Heart right ventricle (tissue), 16 donors: Measurements from ENCODE around the gene STRA8. TPM values are rescaled to one million over a fixed set of nuclear protein-coding genes. Genes with fewer than 3 reads are reported as not detected.

Experiments used
- ATAC-seq, 8 donors: fragments of 200-7000 bp; cut with Tn5 transposase; one replicate each; pipeline ENCODE4 v1.9.1; 2020; ENCODE audit warnings: mild to moderate bottlenecking in 8 of 8, moderate library complexity in 8 of 8, moderate number of reproducible peaks in 1 of 8
- DNase-seq, 2 donors: peaks; one replicate each; pipeline ENCODE4 v3.0.0-alpha.2; 2020
- H3K27ac ChIP-seq, 10 donors: fragments of 200-600 bp; sonication (generic) in 2 of 10; one replicate each; pipeline versions ENCODE4 v1.5.0 to v1.8.0; 2020 to 2022; ENCODE audit warnings: mild to moderate bottlenecking in 3 of 10
- H3K27me3 ChIP-seq, 7 donors: fragments of 200-600 bp; one replicate each; pipeline ENCODE4 v1.8.0; 2021 to 2022; ENCODE audit warnings: mild to moderate bottlenecking in 2 of 7
- H3K36me3 ChIP-seq, 9 donors: fragments of 200-600 bp; sonication (generic) in 1 of 9; one replicate each; pipeline versions ENCODE4 v1.5.0 to v1.8.0; 2020 to 2022; ENCODE audit warnings: mild to moderate bottlenecking in 2 of 9
- H3K4me1 ChIP-seq, 9 donors: fragments of 200-600 bp; sonication (generic) in 1 of 9; one replicate each; pipeline versions ENCODE4 v1.5.0 to v1.8.0; 2020 to 2022; ENCODE audit warnings: mild to moderate bottlenecking in 4 of 9
- H3K4me3 ChIP-seq, 10 donors: fragments of 200-600 bp; sonication (generic) in 2 of 10; one replicate each; pipeline versions ENCODE4 v1.5.0 to v1.8.0; 2020 to 2022; ENCODE audit warnings: mild to moderate bottlenecking in 7 of 10, moderate library complexity in 2 of 10
- H3K9me3 ChIP-seq, 11 donors: fragments of 200-600 bp in 10 of 11; sonication (generic) in 2 of 11; one replicate each; pipeline versions ENCODE4 v1.5.0 to v1.8.0; 2013 to 2022; ENCODE audit warnings: mild to moderate bottlenecking in 2 of 11, control low read depth in 1 of 11, moderate library complexity in 1 of 11
- CTCF ChIP-seq, 9 donors: fragments of 200-600 bp; sonication (generic) in 2 of 9; IDR thresholded peaks; one replicate each; pipeline versions ENCODE4 v1.5.0 to v1.8.0; 2021 to 2022; ENCODE audit warnings: antibody characterized with exemption in 9 of 9, mild to moderate bottlenecking in 5 of 9, moderate library complexity in 1 of 9
- WGBS, 2 donors: extraction: QIAGEN DNeasy Blood & Tissue Kit; methylation state at CpG; one replicate each; pipeline ENCODE4 v1.1.7; 2013; ENCODE audit warnings: inconsistent platforms in 1 of 2; 5-methylcytosine and 5-hydroxymethylcytosine counted together
- intact Hi-C, 10 donors: fragments of 100-400 bp; cut with DNase I; formaldehyde crosslinking; loops; one replicate each; pipeline versions ENCODE4 v1.11.1 to v1.14.2; 2022
- polyA plus RNA-seq, 2 donors: library from polyadenylated mRNA; stranded (reverse); fragments of 200-250 nt; gene quantifications; one replicate each; pipeline ENCODE4 v1.2.3, GENCODE V29; 2013
- total RNA-seq, 10 donors: library from RNA; stranded (reverse); fragmentation: NEBNext Ultra II Directional in 3 of 10; extraction: Animal tissue kit (Norgen Biotek cat#: 25700) in 3 of 10; gene quantifications; one replicate each; pipeline versions ENCODE4 v1.2.1 to v1.2.4, GENCODE V29; 2021 to 2023
- donor health status: Arrhythmogenic right ventricular cardiomyopathy.
- donor health status: ischemic (EF 13 %, LVEDD 7.1; RV severe dilation, severe dysfunction).
- donor health status: healthy with polysubstance abuse.
- donor health status: DM: no; HTN: yes; CAD: no.
- donor health status: DM: no; HTN: no; CAD: no.
- donor health status: ischemic (EF 25% LVEDD 6.9; RV normal size, moderate dysfunction).
- donor health status: ischemic (EF 25% LVEDD 5.7; RV mildly dilated, moderate dysfunction).
- donor health status: healthy.
- donor health status: DM: yes; HTN: yes; CAD: no.
- donor health status: Ischemic cardiomyopathy.
- donor health status: ischemic (EF 35%, LVEDD 5.7; RV mildly dilated, moderate dysfunction).
- donor health status: nonischemic (EF 11% LVEDD 7.7; RV severe dilation, severe dysfunction).
- donor health status: DM: yes; HTN: yes; CAD: no.
- donor health status: PGD.
- donor health status: ischemic (EF 29% LVEDD 5.4; RV normal size, mild dysfunction).
- donor health status: nonischemic (EF 23%, LVEDD 6.1; RV moderate dilation, normal function).

STRA8 gene
- total and polyA plus RNA-seq, 12 donors: not detected

DNA sequence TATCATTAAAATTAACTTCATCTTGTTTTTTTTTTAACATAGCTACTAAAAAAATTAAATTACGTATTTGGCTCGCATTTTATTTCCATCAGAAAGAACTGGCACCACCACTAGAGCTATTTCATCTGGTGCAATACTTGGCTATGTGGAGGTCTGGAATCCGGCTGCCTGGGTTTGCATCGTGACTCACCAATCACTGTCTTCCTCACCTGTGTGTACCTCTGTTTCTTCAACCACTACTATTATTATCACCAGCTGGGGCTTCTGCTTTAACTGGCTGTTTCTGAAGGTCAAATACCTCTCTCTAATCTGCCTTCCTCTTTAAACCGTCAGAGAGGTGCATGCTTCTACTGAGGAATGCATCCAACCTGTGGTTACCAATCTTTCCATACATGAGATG is 28.8 kb upstream of the STRA8 start:
- H3K27ac ChIP-seq: no peak overlapping the region
- peaks cover 0 to 85% (median 19%) of the 10 kb centered on the region in 9 donors for H3K36me3 ChIP-seq
- DNase-seq: no peak
- no peaks in the 10 kb centered on the region for H3K9me3 ChIP-seq
- no peak overlapping the region for H3K4me3 ChIP-seq
- intact Hi-C loops: no loop called here
- H3K4me1 ChIP-seq: peaks cover 0 to 29% (median 10%) of the 10 kb centered on the region in 9 donors
- no peaks in the 10 kb centered on the region for H3K27me3 ChIP-seq
- no peak for ATAC-seq
- TF ChIP-seq CTCF (IDR thresholded peaks at IDR 0.05): no peak
- WGBS, 2 donors: 91% methylated on average over 5 of the region's 5 CpGs

GRCh38 chr7:135205850-135206249 is 27.8 kb upstream of the STRA8 start:
- ATAC-seq (no peak), DNase-seq (no peak)
- H3K9me3 ChIP-seq: no peaks in the 10 kb centered on the region
- peaks cover 0 to 75% (median 19%) of the 10 kb centered on the region in 9 donors for H3K36me3 ChIP-seq
- TF ChIP-seq CTCF (IDR thresholded peaks at IDR 0.05): no peak
- no peak overlapping the region for H3K27ac ChIP-seq
- WGBS, 2 donors: 96 to 98% methylated on average over 8 of the region's 8 CpGs
- intact Hi-C loops: no loop called here
- H3K27me3 ChIP-seq: no peaks in the 10 kb centered on the region
- no peak overlapping the region for H3K4me3 ChIP-seq
- peaks cover 0 to 33% (median 14%) of the 10 kb centered on the region in 9 donors for H3K4me1 ChIP-seq

GRCh38 chr7:135206941-135207391 is 26.7 kb upstream of the STRA8 start:
- DNase-seq (no peak), ATAC-seq (no peak)
- no peak overlapping the region for H3K4me3 ChIP-seq
- intact Hi-C loops: no loop called here
- peaks cover 0 to 33% (median 11%) of the 10 kb centered on the region in 9 donors for H3K4me1 ChIP-seq
- peaks cover 0 to 64% (median 19%) of the 10 kb centered on the region in 9 donors for H3K36me3 ChIP-seq
- no peaks in the 10 kb centered on the region for H3K27me3 ChIP-seq
- no peak overlapping the region for H3K27ac ChIP-seq
- no peak for TF ChIP-seq CTCF (IDR thresholded peaks at IDR 0.05)
- WGBS, 2 donors: 90 to 93% methylated on average over 7 of the region's 7 CpGs
- H3K9me3 ChIP-seq: no peaks in the 10 kb centered on the region

GRCh38 chr7:135207406-135208101 is 26.1 kb upstream of the STRA8 start:
- no peak overlapping the region for H3K4me3 ChIP-seq
- ATAC-seq: no peak
- 89 to 95% methylated on average over 8 of the region's 8 CpGs for WGBS, 2 donors
- H3K27me3 ChIP-seq: no peaks in the 10 kb centered on the region
- no peaks in the 10 kb centered on the region for H3K9me3 ChIP-seq
- no peak overlapping the region for H3K27ac ChIP-seq
- TF ChIP-seq CTCF (IDR thresholded peaks at IDR 0.05): no peak
- intact Hi-C loops: no loop called here
- peaks cover 0 to 33% (median 14%) of the 10 kb centered on the region in 9 donors for H3K4me1 ChIP-seq
- H3K36me3 ChIP-seq: peaks cover 0 to 58% (median 19%) of the 10 kb centered on the region in 9 donors
- DNase-seq: no peak
